Heart right ventricle (tissue), 16 donors: ENCODE results near the gene ACTL6B. TPM values are rescaled to one million over a fixed set of nuclear protein-coding genes. Genes with fewer than 3 reads are reported as not detected.
"Not testable (repeated sequence)": the region's sequence is repeated elsewhere in the genome, so short reads cannot be mapped to it uniquely, and the experiment has no call there.

Experiments used
- ATAC-seq, 8 donors: fragments of 200-7000 bp; cut with Tn5 transposase; one replicate each; pipeline ENCODE4 v1.9.1; 2020; ENCODE audit warnings: mild to moderate bottlenecking in 8 of 8, moderate library complexity in 8 of 8, moderate number of reproducible peaks in 1 of 8
- DNase-seq, 2 donors: peaks; one replicate each; pipeline ENCODE4 v3.0.0-alpha.2; 2020
- H3K27ac ChIP-seq, 10 donors: fragments of 200-600 bp; sonication (generic) in 2 of 10; one replicate each; pipeline versions ENCODE4 v1.5.0 to v1.8.0; 2020 to 2022; ENCODE audit warnings: mild to moderate bottlenecking in 3 of 10
- H3K27me3 ChIP-seq, 7 donors: fragments of 200-600 bp; one replicate each; pipeline ENCODE4 v1.8.0; 2021 to 2022; ENCODE audit warnings: mild to moderate bottlenecking in 2 of 7
- H3K36me3 ChIP-seq, 9 donors: fragments of 200-600 bp; sonication (generic) in 1 of 9; one replicate each; pipeline versions ENCODE4 v1.5.0 to v1.8.0; 2020 to 2022; ENCODE audit warnings: mild to moderate bottlenecking in 2 of 9
- H3K4me1 ChIP-seq, 9 donors: fragments of 200-600 bp; sonication (generic) in 1 of 9; one replicate each; pipeline versions ENCODE4 v1.5.0 to v1.8.0; 2020 to 2022; ENCODE audit warnings: mild to moderate bottlenecking in 4 of 9
- H3K4me3 ChIP-seq, 10 donors: fragments of 200-600 bp; sonication (generic) in 2 of 10; one replicate each; pipeline versions ENCODE4 v1.5.0 to v1.8.0; 2020 to 2022; ENCODE audit warnings: mild to moderate bottlenecking in 7 of 10, moderate library complexity in 2 of 10
- H3K9me3 ChIP-seq, 11 donors: fragments of 200-600 bp in 10 of 11; sonication (generic) in 2 of 11; one replicate each; pipeline versions ENCODE4 v1.5.0 to v1.8.0; 2013 to 2022; ENCODE audit warnings: mild to moderate bottlenecking in 2 of 11, control low read depth in 1 of 11, moderate library complexity in 1 of 11
- WGBS, 2 donors: extraction: QIAGEN DNeasy Blood & Tissue Kit; methylation state at CpG; one replicate each; pipeline ENCODE4 v1.1.7; 2013; ENCODE audit warnings: inconsistent platforms in 1 of 2; 5-methylcytosine and 5-hydroxymethylcytosine counted together
- intact Hi-C, 10 donors: fragments of 100-400 bp; cut with DNase I; formaldehyde crosslinking; loops; one replicate each; pipeline versions ENCODE4 v1.11.1 to v1.14.2; 2022
- long read RNA-seq, 3 donors: library from polyadenylated mRNA; unstranded; transcript quantifications; one replicate each; pipeline ENCODE4 v2.0.0, GENCODE V29; 2020 to 2021
- polyA plus RNA-seq, 2 donors: library from polyadenylated mRNA; stranded (reverse); fragments of 200-250 nt; gene quantifications; one replicate each; pipeline ENCODE4 v1.2.3, GENCODE V29; 2013
- total RNA-seq, 10 donors: library from RNA; stranded (reverse); fragmentation: NEBNext Ultra II Directional in 3 of 10; extraction: Animal tissue kit (Norgen Biotek cat#: 25700) in 3 of 10; gene quantifications; one replicate each; pipeline versions ENCODE4 v1.2.1 to v1.2.4, GENCODE V29; 2021 to 2023
- TF ChIP-seq, protein P1 (sequence below), 9 donors: fragments of 200-600 bp; sonication (generic) in 2 of 9; IDR thresholded peaks; one replicate each; pipeline versions ENCODE4 v1.5.0 to v1.8.0; 2021 to 2022; ENCODE audit warnings: antibody characterized with exemption in 9 of 9, mild to moderate bottlenecking in 5 of 9, moderate library complexity in 1 of 9
- donor health status: Arrhythmogenic right ventricular cardiomyopathy.
- donor health status: ischemic (EF 13 %, LVEDD 7.1; RV severe dilation, severe dysfunction).
- donor health status: healthy with polysubstance abuse.
- donor health status: DM: no; HTN: yes; CAD: no.
- donor health status: DM: no; HTN: no; CAD: no.
- donor health status: ischemic (EF 25% LVEDD 6.9; RV normal size, moderate dysfunction).
- donor health status: ischemic (EF 25% LVEDD 5.7; RV mildly dilated, moderate dysfunction).
- donor health status: healthy.
- donor health status: DM: yes; HTN: yes; CAD: no.
- donor health status: Ischemic cardiomyopathy.
- donor health status: ischemic (EF 35%, LVEDD 5.7; RV mildly dilated, moderate dysfunction).
- donor health status: nonischemic (EF 11% LVEDD 7.7; RV severe dilation, severe dysfunction).
- donor health status: DM: yes; HTN: yes; CAD: no.
- donor health status: PGD.
- donor health status: ischemic (EF 29% LVEDD 5.4; RV normal size, mild dysfunction).
- donor health status: nonischemic (EF 23%, LVEDD 6.1; RV moderate dilation, normal function).

ACTL6B gene
- total RNA-seq (not detected), polyA plus RNA-seq (not detected)
- long read RNA-seq, donor 1, result 0 reads
- long read RNA-seq, donor 2, result 0 reads
- long read RNA-seq, donor 3, result 0 reads

DNA sequence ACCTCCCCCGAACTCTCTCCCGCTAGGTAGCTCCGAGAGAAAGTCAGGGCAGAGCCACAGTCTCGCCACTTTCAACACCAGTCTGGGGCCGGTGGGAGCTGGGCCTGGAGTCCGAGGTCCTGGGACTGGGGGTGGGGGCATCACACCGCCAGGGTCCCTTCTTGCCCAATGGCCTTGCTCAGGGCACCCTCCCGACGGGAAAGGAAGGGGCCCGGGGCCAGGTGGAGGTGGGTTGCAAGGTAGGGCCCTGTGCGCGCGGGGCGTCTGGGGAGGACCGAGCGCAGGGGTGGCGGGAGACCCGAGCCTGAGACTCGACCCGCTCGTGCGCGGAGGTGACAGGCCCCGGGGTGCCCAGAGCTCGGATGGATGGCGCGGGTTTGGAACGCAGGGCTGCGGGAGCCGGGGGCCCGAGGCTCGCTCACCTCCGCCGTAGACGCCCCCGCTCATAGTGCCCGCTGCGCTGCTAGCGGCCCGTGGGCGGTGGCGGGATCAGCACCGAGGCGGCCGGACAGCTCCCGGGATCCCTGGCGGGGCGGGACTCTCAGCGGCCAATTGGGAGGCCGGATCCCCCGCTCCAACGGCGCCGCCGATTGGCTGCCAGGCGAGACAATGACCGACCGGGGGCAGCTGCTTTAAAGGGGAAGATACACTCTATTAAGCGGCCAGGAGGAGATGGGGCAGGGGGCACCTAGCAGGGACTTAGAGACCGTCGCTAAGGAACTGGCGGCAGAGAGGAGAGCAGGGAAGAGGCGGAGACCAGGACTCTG, at the start of gene ACTL6B:
TSS of gene ACTL6B (minus strand) at position 541 of the 767 bp plus-strand sequence. CDS start at position 447, 94 bp downstream.
- Histone ChIP-seq H3K4me1 (peaks cover 0 to 7% (median 0%) of the 10 kb centered on the region in 9 donors), H3K9me3 (no peaks in the 10 kb centered on the region), H3K27ac (no peak within 1 kb of the TSS), H3K36me3 (no peaks in the 10 kb centered on the region), H3K27me3 (peaks cover 0 to 97% (median 70%) of the 10 kb centered on the region in 7 donors), H3K4me3 (no peak within 1 kb of the TSS)
- 8 to 11% methylated on average over 57 to 63 of the region's 63 CpGs for WGBS, 2 donors
- TF ChIP-seq, protein P1, sequence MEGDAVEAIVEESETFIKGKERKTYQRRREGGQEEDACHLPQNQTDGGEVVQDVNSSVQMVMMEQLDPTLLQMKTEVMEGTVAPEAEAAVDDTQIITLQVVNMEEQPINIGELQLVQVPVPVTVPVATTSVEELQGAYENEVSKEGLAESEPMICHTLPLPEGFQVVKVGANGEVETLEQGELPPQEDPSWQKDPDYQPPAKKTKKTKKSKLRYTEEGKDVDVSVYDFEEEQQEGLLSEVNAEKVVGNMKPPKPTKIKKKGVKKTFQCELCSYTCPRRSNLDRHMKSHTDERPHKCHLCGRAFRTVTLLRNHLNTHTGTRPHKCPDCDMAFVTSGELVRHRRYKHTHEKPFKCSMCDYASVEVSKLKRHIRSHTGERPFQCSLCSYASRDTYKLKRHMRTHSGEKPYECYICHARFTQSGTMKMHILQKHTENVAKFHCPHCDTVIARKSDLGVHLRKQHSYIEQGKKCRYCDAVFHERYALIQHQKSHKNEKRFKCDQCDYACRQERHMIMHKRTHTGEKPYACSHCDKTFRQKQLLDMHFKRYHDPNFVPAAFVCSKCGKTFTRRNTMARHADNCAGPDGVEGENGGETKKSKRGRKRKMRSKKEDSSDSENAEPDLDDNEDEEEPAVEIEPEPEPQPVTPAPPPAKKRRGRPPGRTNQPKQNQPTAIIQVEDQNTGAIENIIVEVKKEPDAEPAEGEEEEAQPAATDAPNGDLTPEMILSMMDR (IDR thresholded peaks at IDR 0.05), result no peak
- intact Hi-C loops, result no loop called here
- peak; percentile 54 to 70 for DNase-seq
- peak; percentile 55 to 85 (median 76) for ATAC-seq

DNA sequence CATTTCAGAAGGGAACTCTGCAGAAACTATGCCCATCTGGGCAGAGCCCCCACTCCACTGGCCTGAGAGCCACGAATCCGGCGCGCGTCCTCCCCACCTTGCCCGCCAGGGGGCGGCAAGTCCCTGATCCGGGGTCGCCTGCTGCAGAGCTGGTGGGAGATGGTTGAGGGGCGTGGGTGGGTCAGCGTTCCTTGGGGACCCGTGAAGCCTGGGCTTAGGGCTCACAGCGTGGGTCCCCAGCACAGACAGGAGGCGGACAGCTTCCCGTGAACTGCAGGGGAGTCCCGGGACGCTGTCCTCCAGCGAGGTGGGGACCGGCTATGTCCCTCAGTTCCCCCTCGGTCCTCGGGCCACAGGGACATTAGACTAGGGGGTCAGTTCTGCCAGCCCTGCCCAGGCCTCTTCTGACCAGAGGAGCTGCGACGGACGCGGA, 49.1 kb upstream of the ACTL6B start:
- ATAC-seq (peak; percentile 74 to 89 (median 82)), DNase-seq (peak; percentile 76 to 86)
- TF ChIP-seq, protein P1 (IDR thresholded peaks at IDR 0.05), result peak; percentile 81 to 96 (median 92)
- WGBS, 2 donors, result 0 to 1% methylated on average over 25 of the region's 25 CpGs
- H3K27ac ChIP-seq, result peak overlapping the region; percentile 84 to 99 (median 94)
- H3K4me1 ChIP-seq, result peaks cover 4 to 24% (median 17%) of the 10 kb centered on the region in 9 donors
- H3K4me3 ChIP-seq, result peak overlapping the region; percentile 19 to 95 (median 77)
- no peaks in the 10 kb centered on the region for H3K27me3 ChIP-seq
- no peaks in the 10 kb centered on the region for H3K9me3 ChIP-seq
- intact Hi-C loops, result loop anchor here in 7 of 10 donors (1.0 to 10.0 kb wide), 5 partner anchors 20 to 241 kb away; partner anchors contain the start of genes SLC12A9 (in 7 of the 7), GNB2 (in 1 of the 7) and SPACDR (in 1 of the 7)
- peaks cover 0 to 22% (median 0%) of the 10 kb centered on the region in 9 donors for H3K36me3 ChIP-seq

DNA sequence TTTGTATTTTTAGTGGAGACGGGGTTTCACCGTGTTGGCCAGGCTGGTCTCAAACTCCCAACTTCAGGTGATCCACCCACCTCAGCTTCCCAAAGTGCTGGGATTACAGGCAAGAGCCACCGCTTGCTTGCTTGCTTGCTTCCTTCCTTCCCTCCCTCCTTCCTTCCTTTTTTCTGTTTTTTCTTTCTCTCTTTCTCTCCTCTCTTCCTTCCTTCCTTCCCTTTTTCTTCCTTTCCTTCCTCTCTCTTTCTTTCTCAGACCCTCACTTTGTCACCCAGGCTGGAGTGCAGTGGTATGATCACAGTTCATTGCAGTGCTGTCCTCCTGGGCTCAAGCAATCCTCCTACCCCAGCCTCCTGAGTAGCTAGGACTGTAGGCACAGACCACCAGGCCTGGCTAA, 44.8 kb upstream of the ACTL6B start:
- not testable (repeated sequence) for H3K9me3 ChIP-seq, DNase-seq, ATAC-seq, H3K27ac ChIP-seq, H3K36me3 ChIP-seq, H3K27me3 ChIP-seq, H3K4me3 ChIP-seq, H3K4me1 ChIP-seq
- WGBS, 2 donors, result 46 to 83% methylated on average over 3 of the region's 3 CpGs
- intact Hi-C loops, result loop anchor here in 1 of 10 donors (10.0 kb wide), 1 partner anchor 236 kb away; the partner anchor contains the start of gene SPACDR

DNA sequence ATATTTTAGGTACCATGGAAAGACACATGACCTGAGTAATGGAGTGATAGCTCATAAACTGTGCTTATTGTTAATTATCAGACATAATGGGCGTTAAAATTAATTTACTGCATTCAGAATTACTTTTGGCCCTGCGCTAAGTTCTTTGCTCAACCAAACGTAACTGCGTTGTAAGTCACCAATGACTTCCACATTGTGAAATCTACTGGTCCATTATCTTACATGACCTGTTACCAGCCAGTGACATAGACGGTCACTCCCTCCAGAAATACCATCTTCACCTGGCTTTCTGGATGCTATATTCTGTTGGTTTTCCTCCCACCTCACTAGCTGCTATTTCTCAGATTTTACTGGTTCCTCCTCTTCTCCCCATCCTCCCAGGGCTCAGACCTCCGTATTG, 42.8 kb upstream of the ACTL6B start:
- intact Hi-C loops, result loop anchor here in 1 of 10 donors (10.0 kb wide), 1 partner anchor 94 kb away; the partner anchor contains the start of gene PCOLCE
- TF ChIP-seq, protein P1 (IDR thresholded peaks at IDR 0.05), result no peak
- 64 to 76% methylated on average over 6 of the region's 6 CpGs for WGBS, 2 donors
- DNase-seq, result no peak
- Histone ChIP-seq H3K4me1 (peaks cover 0 to 10% (median 4%) of the 10 kb centered on the region in 9 donors), H3K4me3 (no peak overlapping the region), H3K27ac (no peak overlapping the region), H3K9me3 (no peaks in the 10 kb centered on the region), H3K27me3 (no peaks in the 10 kb centered on the region), H3K36me3 (no peaks in the 10 kb centered on the region)
- ATAC-seq, result no peak
